Osteoblast (primary cell): ENCODE measurements around the gene CDT1. TPM values are rescaled to one million over a fixed set of nuclear protein-coding genes. Genes with fewer than 3 reads are reported as not detected.
A peak's percentile ranks its signal among the peaks of the same experiment; 100 is the strongest.

ENCODE experiments used
- DNase-seq: peaks from one replicate; pipeline ENCODE4 v3.0.0; 2011; ENCODE audit warnings: low spot score, mixed read lengths; ENCODE audit not compliant: insufficient read length; ENCODE audit errors: missing footprints
- H2AFZ ChIP-seq: 2 replicates; pipeline ENCODE4 v1.6.0; 2011; ENCODE audit warnings: mild to moderate bottlenecking, low read length
- H3K27ac ChIP-seq: 2 replicates; pipeline ENCODE4 v1.5.1; 2011; ENCODE audit warnings: mild to moderate bottlenecking, low read depth, low read length, moderate library complexity
- H3K27me3 ChIP-seq: 2 replicates; pipeline ENCODE4 v1.6.0; 2012; ENCODE audit warnings: mild to moderate bottlenecking, control low read depth, inconsistent platforms, low read length, moderate library complexity; ENCODE audit not compliant: insufficient read depth
- H3K36me3 ChIP-seq: 2 replicates; pipeline ENCODE4 v1.5.1; 2011; ENCODE audit warnings: mild to moderate bottlenecking, low read length, control low read depth, moderate library complexity; ENCODE audit not compliant: insufficient read depth
- H3K4me1 ChIP-seq: 2 replicates; pipeline ENCODE4 v1.5.1; 2011; ENCODE audit warnings: mild to moderate bottlenecking, low read length, control low read depth, moderate library complexity; ENCODE audit not compliant: insufficient read depth
- H3K4me2 ChIP-seq: 2 replicates; pipeline ENCODE4 v1.6.0; 2011; ENCODE audit warnings: mild to moderate bottlenecking, low read length; ENCODE audit not compliant: insufficient read depth
- H3K4me3 ChIP-seq: fragments of 200-600 bp; sonication (generic); 3 replicates; pipeline ENCODE4 v1.5.1; 2012; ENCODE audit warnings: mild to moderate bottlenecking, low read length, inconsistent platforms; ENCODE audit not compliant: insufficient read depth
- H3K79me2 ChIP-seq: 2 replicates; pipeline ENCODE4 v1.6.0; 2012; ENCODE audit warnings: mild to moderate bottlenecking, low read length, control low read depth, inconsistent platforms; ENCODE audit not compliant: insufficient read depth
- H3K9me3 ChIP-seq: 2 replicates; pipeline ENCODE4 v1.5.1; 2011; ENCODE audit warnings: low read depth, low read length, control low read depth
- H4K20me1 ChIP-seq: 2 replicates; pipeline ENCODE4 v1.6.0; 2012; ENCODE audit warnings: mild to moderate bottlenecking, low read length, control low read depth; ENCODE audit not compliant: insufficient read depth
- total RNA-seq: library from RNA; depleted of rRNA; stranded (reverse); fragments of >200 nt; gene quantifications from 2 replicates; pipeline ENCODE4 v1.2.3, GENCODE V29; 2012
- TF ChIP-seq, protein P1 (sequence below): IDR thresholded peaks from 2 replicates; pipeline ENCODE4 v1.5.1; 2011; ENCODE audit warnings: mild to moderate bottlenecking, low read depth, low read length, moderate library complexity; ENCODE audit errors: extremely low read depth

CDT1 gene
- total RNA-seq, 1 donor = 2.9 TPM

DNA sequence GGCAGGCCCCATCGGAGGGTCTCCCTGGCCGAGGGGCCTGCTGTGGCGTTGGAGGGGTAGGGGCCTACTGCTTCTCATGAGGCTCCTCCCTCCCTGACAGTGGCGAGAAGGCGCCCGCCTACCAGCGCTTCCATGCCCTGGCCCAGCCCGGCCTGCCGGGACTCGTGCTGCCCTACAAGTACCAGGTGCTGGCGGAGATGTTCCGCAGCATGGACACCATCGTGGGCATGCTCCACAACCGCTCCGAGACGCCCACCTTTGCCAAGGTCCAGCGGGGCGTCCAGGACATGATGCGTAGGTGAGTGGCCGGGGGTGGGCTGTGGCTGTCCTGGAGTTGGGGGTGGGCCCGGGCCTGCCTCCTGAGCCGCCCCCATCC is 1.7 kb downstream of the CDT1 start:
- Histone ChIP-seq H3K4me2 (peak overlapping the region; percentile 87), H3K4me1 (peaks cover 22% of the 10 kb centered on the region), H4K20me1 (peaks cover 9% of the 10 kb centered on the region), H3K4me3 (no peak overlapping the region), H3K9me3 (no peaks in the 10 kb centered on the region), H3K27me3 (no peaks in the 10 kb centered on the region), H3K36me3 (peaks cover 26% of the 10 kb centered on the region), H3K27ac (no peak overlapping the region), H2AFZ (no peak overlapping the region), H3K79me2 (peaks cover 22% of the 10 kb centered on the region)
- DNase-seq = peak; percentile 73
- TF ChIP-seq, protein P1, sequence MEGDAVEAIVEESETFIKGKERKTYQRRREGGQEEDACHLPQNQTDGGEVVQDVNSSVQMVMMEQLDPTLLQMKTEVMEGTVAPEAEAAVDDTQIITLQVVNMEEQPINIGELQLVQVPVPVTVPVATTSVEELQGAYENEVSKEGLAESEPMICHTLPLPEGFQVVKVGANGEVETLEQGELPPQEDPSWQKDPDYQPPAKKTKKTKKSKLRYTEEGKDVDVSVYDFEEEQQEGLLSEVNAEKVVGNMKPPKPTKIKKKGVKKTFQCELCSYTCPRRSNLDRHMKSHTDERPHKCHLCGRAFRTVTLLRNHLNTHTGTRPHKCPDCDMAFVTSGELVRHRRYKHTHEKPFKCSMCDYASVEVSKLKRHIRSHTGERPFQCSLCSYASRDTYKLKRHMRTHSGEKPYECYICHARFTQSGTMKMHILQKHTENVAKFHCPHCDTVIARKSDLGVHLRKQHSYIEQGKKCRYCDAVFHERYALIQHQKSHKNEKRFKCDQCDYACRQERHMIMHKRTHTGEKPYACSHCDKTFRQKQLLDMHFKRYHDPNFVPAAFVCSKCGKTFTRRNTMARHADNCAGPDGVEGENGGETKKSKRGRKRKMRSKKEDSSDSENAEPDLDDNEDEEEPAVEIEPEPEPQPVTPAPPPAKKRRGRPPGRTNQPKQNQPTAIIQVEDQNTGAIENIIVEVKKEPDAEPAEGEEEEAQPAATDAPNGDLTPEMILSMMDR = no peak

DNA sequence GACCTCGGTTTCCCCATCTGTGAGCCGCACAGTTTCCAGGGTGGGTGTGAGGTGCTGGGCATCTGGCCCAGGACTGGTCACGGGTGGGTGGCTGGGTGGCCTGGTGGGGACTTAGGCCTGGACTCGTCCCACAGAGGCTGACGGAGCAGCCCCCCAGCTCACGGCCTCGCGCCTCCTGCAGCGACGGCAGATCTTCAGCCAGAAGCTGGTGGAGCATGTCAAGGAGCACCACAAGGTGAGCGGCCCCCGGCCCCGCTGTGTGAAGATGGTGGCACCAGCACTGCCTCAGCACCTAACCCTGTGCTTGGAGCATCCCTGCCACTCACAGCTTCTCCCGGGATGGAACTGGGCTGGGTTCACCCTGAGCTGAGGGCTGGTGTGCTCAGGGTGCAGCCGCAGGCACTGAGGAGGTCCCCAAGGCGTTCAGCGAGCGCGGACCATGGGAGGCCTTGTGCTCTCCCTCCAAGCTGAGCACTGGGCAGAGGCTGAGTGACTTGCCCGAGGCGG is 2.4 kb downstream of the CDT1 start:
- peaks cover 26% of the 10 kb centered on the region for H3K79me2 ChIP-seq

DNA sequence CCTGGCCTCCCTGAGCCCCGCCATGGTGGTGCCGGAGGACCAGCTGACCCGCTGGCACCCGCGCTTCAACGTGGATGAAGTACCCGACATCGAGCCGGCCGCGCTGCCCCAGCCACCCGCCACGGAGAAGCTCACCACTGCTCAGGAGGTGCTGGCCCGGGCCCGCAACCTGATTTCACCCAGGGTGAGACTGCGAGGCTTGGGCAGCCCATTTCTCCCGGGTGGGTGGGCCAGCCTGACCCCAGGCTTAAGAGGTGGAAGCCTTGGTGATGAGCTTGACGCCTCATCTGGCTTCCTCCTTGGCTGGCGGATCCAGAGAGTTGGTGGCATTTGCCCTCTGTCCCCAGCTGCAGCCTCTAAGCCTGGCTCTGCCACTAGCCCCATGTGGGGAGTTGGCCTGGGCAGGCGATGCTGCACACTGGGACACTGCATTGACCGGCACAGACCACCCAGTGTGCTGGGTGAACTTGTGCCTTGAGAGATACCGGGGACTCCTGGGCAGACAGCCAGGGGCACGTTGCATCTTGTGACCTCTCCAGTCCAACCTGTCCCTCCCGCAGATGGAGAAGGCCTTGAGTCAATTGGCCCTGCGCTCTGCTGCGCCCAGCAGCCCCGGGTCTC is 3.0 kb downstream of the CDT1 start:
- peaks cover 12% of the 10 kb centered on the region for H4K20me1 ChIP-seq
- no peak overlapping the region for H2AFZ ChIP-seq
- H3K79me2 ChIP-seq = peaks cover 26% of the 10 kb centered on the region
- peaks cover 30% of the 10 kb centered on the region for H3K4me1 ChIP-seq
- H3K4me2 ChIP-seq = no peak overlapping the region
- TF ChIP-seq, protein P1 = no peak
- peak; percentile 86 for DNase-seq
- H3K27me3 ChIP-seq = no peaks in the 10 kb centered on the region
- no peak overlapping the region for H3K4me3 ChIP-seq
- H3K27ac ChIP-seq = no peak overlapping the region
- H3K9me3 ChIP-seq = no peaks in the 10 kb centered on the region
- H3K36me3 ChIP-seq = peaks cover 26% of the 10 kb centered on the region

More for the DNA sequence above, 2.4 kb downstream of the CDT1 start:
- peak; percentile 83 for DNase-seq
- Histone ChIP-seq H3K4me2 (no peak overlapping the region), H4K20me1 (peaks cover 12% of the 10 kb centered on the region), H3K36me3 (peaks cover 26% of the 10 kb centered on the region), H3K4me3 (no peak overlapping the region), H3K27me3 (no peaks in the 10 kb centered on the region), H3K4me1 (peaks cover 28% of the 10 kb centered on the region), H3K27ac (no peak overlapping the region), H3K9me3 (no peaks in the 10 kb centered on the region), H2AFZ (no peak overlapping the region)
- TF ChIP-seq, protein P1 = no peak

DNA sequence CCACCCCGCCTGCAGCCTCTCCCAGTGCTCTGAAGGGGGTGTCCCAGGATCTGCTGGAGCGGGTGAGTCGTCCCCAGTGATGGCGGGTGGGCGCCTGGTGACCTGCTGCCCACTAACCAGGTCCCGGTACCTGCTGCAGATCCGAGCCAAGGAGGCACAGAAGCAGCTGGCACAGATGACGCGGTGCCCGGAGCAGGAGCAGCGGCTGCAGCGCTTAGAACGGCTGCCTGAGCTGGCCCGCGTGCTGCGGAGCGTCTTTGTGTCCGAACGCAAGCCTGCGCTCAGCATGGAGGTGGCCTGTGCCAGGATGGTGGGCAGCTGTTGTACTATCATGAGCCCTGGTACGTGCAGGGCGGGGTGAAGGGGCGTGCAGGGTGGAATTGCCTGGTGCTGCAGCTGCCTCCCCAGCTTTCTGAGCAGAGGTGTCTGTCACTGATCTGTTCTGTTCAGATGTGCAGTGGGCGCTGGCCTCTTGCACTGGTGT is 3.6 kb downstream of the CDT1 start:
- Histone ChIP-seq H3K79me2 (peaks cover 26% of the 10 kb centered on the region), H2AFZ (no peak overlapping the region), H3K4me1 (peaks cover 32% of the 10 kb centered on the region), H3K4me3 (no peak overlapping the region), H3K36me3 (peaks cover 26% of the 10 kb centered on the region), H3K9me3 (no peaks in the 10 kb centered on the region), H4K20me1 (peaks cover 12% of the 10 kb centered on the region), H3K27ac (no peak overlapping the region), H3K27me3 (no peaks in the 10 kb centered on the region), H3K4me2 (no peak overlapping the region)
- peak; percentile 81 for DNase-seq
- TF ChIP-seq, protein P1 = no peak
